ENCODE measurements around the gene ADPRHL1.
"Not testable (repeated sequence)": the region's sequence is repeated elsewhere in the genome, so short reads cannot be mapped to it uniquely, and the experiment has no call there.

ADPRHL1 gene

DNA sequence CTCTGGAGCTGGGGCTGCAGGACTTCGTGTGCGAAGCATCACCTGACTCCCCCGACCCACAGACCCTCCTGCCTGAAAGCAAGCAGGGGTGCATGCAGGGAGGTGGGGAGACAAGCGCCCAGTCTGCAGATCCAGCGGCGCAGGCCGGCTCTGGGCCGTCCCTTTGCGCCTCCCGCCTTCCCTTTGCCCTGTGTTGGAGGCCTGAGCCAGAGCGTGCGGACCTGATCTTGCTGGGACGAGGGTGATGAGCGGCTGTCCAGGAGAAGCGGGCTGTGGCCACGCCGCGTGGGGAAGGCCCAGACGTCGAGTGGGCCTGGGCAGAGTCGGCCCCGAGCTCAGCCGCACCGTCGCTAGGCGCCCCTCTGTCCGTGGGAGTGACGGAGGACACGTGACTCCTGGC, 84.1 kb downstream of the ADPRHL1 start:
- Histone ChIP-seq H3K36me3 (replicated peaks; ENCODE audit: insufficient read depth, low read length) (no peaks in the 10 kb centered on the region), H3K79me2 (ENCODE audit: low read length) (no peaks in the 10 kb centered on the region), H3F3A (ENCODE audit: insufficient read depth, low read length) (no peaks in the 10 kb centered on the region), H3K4me2 (ENCODE audit: low read depth, low read length) (no peak overlapping the region), H3K4me1 (ENCODE audit: low read length) (no peaks in the 10 kb centered on the region), H3K4me3 (ENCODE audit: low read length) (no peak overlapping the region), H2AFZ (ENCODE audit: low read length) (no peak overlapping the region), H3K27me3 (replicated peaks; ENCODE audit: insufficient read depth, low read length) (peaks cover 49% of the 10 kb centered on the region), H3K9ac (ENCODE audit: low read length) (no peak overlapping the region), H3K9me2 (replicated peaks; ENCODE audit: insufficient read depth, low read length) (no peaks in the 10 kb centered on the region), H4K20me1 (ENCODE audit: insufficient read depth, low read length) (no peaks in the 10 kb centered on the region), H3K27ac (ENCODE audit: low read length) (no peak overlapping the region), H3K9me3 (replicated peaks; ENCODE audit: insufficient read depth, low read length) (no peaks in the 10 kb centered on the region)
- TF ChIP-seq EZH2 (optimal IDR thresholded peaks at IDR 0.05; ENCODE audit: low read depth, low read length) (no peak), EZH2phosphoT487 (IDR thresholded peaks at IDR 0.05; ENCODE audit: low read length) (no peak)
- TF ChIP-seq, protein P1, sequence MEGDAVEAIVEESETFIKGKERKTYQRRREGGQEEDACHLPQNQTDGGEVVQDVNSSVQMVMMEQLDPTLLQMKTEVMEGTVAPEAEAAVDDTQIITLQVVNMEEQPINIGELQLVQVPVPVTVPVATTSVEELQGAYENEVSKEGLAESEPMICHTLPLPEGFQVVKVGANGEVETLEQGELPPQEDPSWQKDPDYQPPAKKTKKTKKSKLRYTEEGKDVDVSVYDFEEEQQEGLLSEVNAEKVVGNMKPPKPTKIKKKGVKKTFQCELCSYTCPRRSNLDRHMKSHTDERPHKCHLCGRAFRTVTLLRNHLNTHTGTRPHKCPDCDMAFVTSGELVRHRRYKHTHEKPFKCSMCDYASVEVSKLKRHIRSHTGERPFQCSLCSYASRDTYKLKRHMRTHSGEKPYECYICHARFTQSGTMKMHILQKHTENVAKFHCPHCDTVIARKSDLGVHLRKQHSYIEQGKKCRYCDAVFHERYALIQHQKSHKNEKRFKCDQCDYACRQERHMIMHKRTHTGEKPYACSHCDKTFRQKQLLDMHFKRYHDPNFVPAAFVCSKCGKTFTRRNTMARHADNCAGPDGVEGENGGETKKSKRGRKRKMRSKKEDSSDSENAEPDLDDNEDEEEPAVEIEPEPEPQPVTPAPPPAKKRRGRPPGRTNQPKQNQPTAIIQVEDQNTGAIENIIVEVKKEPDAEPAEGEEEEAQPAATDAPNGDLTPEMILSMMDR (IDR thresholded peaks at IDR 0.05; ENCODE audit: low read length), result no peak
- DNase-seq, result no peak

DNA sequence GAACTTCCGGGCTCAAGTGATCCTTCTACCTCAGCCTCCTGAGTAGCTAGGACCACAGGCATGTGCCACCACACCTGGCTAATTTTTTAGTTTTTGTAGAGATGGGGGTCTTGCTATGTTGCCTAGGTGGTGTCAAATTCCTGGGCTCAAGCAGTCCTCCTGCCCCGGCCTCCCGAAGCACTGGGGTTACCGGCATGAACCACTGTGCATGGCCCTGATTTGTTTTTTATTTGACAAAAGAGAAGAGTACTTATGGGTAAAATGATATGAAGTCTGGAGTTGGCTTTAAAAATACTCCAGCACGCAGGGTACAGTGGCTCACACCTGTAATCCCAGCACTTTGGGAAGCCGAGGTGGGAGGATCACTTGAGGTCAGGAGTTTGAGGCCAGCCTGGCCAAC, 84.9 kb downstream of the ADPRHL1 start:
- H3K4me1 ChIP-seq (ENCODE audit: low read length); H3F3A ChIP-seq (ENCODE audit: insufficient read depth, low read length); H3K9me3 ChIP-seq (replicated peaks; ENCODE audit: insufficient read depth, low read length); H4K20me1 ChIP-seq (ENCODE audit: insufficient read depth, low read length); H3K4me2 ChIP-seq (ENCODE audit: low read depth, low read length); H3K79me2 ChIP-seq (ENCODE audit: low read length); H3K9ac ChIP-seq (ENCODE audit: low read length); H3K36me3 ChIP-seq (replicated peaks; ENCODE audit: insufficient read depth, low read length); H3K9me2 ChIP-seq (replicated peaks; ENCODE audit: insufficient read depth, low read length); H3K27ac ChIP-seq (ENCODE audit: low read length); DNase-seq; H2AFZ ChIP-seq (ENCODE audit: low read length); H3K4me3 ChIP-seq (ENCODE audit: low read length): not testable (repeated sequence)
- H3K27me3 ChIP-seq (replicated peaks; ENCODE audit: insufficient read depth, low read length), result peaks cover 41% of the 10 kb centered on the region

DNA sequence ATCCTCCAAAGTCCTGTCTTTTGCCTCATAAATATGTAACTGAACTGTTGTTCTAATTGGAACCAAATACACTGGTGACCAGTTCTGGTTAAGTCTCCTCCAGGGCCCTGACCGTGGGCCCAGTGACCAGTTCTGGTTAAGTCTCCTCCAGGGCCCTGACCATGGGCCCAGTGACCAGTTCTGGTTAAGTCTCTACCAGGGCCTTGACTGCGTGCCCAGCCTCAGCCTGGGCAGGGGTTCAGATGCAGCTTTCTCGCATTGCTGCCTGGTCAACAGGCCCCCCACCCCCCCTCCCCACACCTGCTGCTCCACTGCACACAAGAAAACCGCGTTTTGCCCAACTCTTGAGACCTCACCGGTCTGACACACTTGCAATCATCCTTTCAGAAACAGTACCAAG, 85.5 kb downstream of the ADPRHL1 start:
- Histone ChIP-seq H3K27ac (ENCODE audit: low read length) (no peak overlapping the region), H3K9me2 (replicated peaks; ENCODE audit: insufficient read depth, low read length) (no peaks in the 10 kb centered on the region), H3K79me2 (ENCODE audit: low read length) (no peaks in the 10 kb centered on the region), H3K27me3 (replicated peaks; ENCODE audit: insufficient read depth, low read length) (peaks cover 39% of the 10 kb centered on the region), H3K36me3 (replicated peaks; ENCODE audit: insufficient read depth, low read length) (no peaks in the 10 kb centered on the region), H3F3A (ENCODE audit: insufficient read depth, low read length) (no peaks in the 10 kb centered on the region), H3K4me3 (ENCODE audit: low read length) (no peak overlapping the region), H2AFZ (ENCODE audit: low read length) (no peak overlapping the region), H4K20me1 (ENCODE audit: insufficient read depth, low read length) (no peaks in the 10 kb centered on the region), H3K4me2 (ENCODE audit: low read depth, low read length) (no peak overlapping the region), H3K4me1 (ENCODE audit: low read length) (no peaks in the 10 kb centered on the region), H3K9me3 (replicated peaks; ENCODE audit: insufficient read depth, low read length) (no peaks in the 10 kb centered on the region), H3K9ac (ENCODE audit: low read length) (no peak overlapping the region)
- no peak for DNase-seq
- TF ChIP-seq, protein P1 (IDR thresholded peaks at IDR 0.05; ENCODE audit: low read length), result no peak
- TF ChIP-seq EZH2 (optimal IDR thresholded peaks at IDR 0.05; ENCODE audit: low read depth, low read length), result no peak
- TF ChIP-seq EZH2phosphoT487 (IDR thresholded peaks at IDR 0.05; ENCODE audit: low read length), result no peak

DNA sequence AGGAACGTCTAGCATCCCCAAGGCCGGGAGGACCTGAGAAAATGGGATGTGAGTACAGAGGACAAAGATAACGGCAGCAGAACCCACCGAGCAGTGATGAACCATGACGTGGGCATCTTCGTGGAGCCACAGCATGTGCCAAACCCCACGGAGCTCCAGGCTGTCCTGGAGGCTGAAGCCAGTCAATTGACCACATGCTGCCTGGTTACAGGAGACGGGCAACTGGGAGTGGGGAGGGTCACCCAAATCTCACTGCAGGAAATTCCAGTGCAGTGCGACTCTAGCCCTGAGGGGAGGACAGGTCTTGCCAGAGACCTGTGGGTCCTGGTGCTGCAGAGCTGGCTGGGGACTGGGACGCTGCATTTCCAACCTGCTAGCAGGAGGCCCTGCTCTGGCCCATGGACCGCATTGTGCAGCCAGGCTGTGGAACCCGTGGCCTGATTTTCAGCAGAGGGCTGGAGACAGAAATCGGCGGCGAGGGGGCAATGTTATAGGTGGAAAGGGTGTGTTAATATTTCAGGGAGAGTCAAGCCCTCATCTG, 86.2 kb downstream of the ADPRHL1 start:
- Histone ChIP-seq H3K27me3 (replicated peaks; ENCODE audit: insufficient read depth, low read length) (peaks cover 46% of the 10 kb centered on the region), H3K27ac (ENCODE audit: low read length) (no peak overlapping the region), H3K4me3 (ENCODE audit: low read length) (no peak overlapping the region), H2AFZ (ENCODE audit: low read length) (no peak overlapping the region), H3K9ac (ENCODE audit: low read length) (no peak overlapping the region), H3K4me1 (ENCODE audit: low read length) (no peaks in the 10 kb centered on the region), H3F3A (ENCODE audit: insufficient read depth, low read length) (no peaks in the 10 kb centered on the region), H3K36me3 (replicated peaks; ENCODE audit: insufficient read depth, low read length) (no peaks in the 10 kb centered on the region), H3K4me2 (ENCODE audit: low read depth, low read length) (no peak overlapping the region), H3K9me3 (replicated peaks; ENCODE audit: insufficient read depth, low read length) (no peaks in the 10 kb centered on the region), H4K20me1 (ENCODE audit: insufficient read depth, low read length) (no peaks in the 10 kb centered on the region), H3K79me2 (ENCODE audit: low read length) (no peaks in the 10 kb centered on the region), H3K9me2 (replicated peaks; ENCODE audit: insufficient read depth, low read length) (no peaks in the 10 kb centered on the region)
- TF ChIP-seq EZH2phosphoT487 (IDR thresholded peaks at IDR 0.05; ENCODE audit: low read length), result no peak
- DNase-seq, result no peak

Data from MM.1S (cell line).